Measurements from ENCODE around the gene FGD5.

The FGD5 gene

GRCh38 chr3:14789640-14790285, 29.0 kb upstream of the FGD5 start:
- DNase-seq (ENCODE audit: low read depth), result no peak

GRCh38 chr3:14791343-14791945, 27.3 kb upstream of the FGD5 start:
- DNase-seq (ENCODE audit: low read depth), result no peak

DNA sequence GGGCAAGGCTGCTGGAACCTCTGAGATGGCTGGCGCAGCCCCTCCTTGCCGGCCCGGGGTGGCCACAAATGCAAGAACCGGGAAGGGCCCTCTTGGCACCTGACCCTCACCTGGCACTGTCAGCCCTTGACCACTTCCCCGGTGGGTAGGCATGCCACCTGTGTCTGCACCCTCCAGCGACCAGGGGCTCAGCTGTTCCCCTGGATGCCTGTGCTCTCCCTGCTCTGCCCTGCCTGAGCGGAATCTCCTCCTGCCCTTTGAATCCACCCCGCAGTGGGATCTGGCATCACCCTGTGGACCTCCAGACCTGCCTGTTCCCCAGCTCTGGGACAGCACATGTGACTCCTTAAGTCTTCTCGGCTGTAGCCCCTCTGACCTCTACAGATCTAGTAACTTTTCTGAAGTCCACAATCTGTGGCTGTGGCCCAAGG, 26.1 kb upstream of the FGD5 start:
- no peak for DNase-seq (ENCODE audit: low read depth)

GRCh38 chr3:14793126-14793857, 25.5 kb upstream of the FGD5 start:
- no peak for DNase-seq (ENCODE audit: low read depth)

- no peak for DNase-seq (ENCODE audit: low read depth)
Measured at GRCh38 chr3:14793858-14794234, 24.9 kb upstream of the FGD5 start.

DNA sequence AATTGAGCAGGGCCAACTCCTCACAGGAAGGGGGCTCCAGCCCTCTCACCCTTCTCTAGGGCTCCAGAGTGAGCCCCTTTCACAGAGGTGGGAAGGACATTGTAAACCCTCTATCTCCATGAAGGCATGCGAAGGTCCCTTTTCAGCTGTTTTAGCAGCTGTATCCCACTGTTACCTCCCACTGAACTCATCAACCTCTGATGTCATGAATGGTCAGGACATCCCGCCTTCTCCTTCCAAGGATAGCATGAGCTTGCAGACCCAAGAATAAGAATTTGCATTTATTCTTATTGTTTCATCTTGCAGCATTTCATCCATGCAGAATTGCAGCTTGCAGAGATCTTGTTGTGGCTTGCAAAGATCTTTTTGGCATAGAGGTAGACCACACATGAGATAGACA, 24.3 kb upstream of the FGD5 start:
- DNase-seq (ENCODE audit: low read depth), result no peak

- DNase-seq (ENCODE audit: low read depth), result no peak
Measured at GRCh38 chr3:14795996-14796395, 22.8 kb upstream of the FGD5 start.

- no peak for DNase-seq (ENCODE audit: low read depth)
Measured at GRCh38 chr3:14796403-14797077, 22.2 kb upstream of the FGD5 start.

- DNase-seq (ENCODE audit: low read depth), result no peak
Measured at GRCh38 chr3:14797731-14798130, 21.0 kb upstream of the FGD5 start.

DNA sequence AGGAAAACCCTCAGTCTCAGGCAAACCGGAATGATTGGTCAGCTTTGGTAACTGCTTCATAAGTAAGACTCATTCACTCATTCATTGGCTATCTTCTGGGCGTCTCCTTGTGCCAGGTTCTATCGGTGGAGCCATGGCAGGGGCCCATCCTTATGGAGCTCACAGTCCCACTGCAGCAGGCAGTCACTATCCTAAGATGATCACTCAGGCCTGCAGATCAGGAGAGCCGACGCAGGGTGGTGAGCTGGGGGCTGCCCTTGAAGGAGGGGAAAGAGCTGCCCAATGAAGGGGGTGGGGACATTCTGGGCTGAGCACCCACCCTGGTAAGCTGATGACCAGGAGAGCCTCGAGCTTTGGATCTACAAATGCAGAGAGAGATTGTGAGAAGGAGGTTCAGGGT, 20.5 kb upstream of the FGD5 start:
- DNase-seq (ENCODE audit: low read depth), result no peak

- no peak for DNase-seq (ENCODE audit: low read depth)
Measured at GRCh38 chr3:14799146-14799545, 19.6 kb upstream of the FGD5 start.

- DNase-seq (ENCODE audit: low read depth), result no peak
Measured at GRCh38 chr3:14801031-14801430, 17.7 kb upstream of the FGD5 start.

- no peak for DNase-seq (ENCODE audit: low read depth)
Measured at GRCh38 chr3:14801668-14802380, 16.9 kb upstream of the FGD5 start.

GRCh38 chr3:14802381-14802731, 16.4 kb upstream of the FGD5 start:
- no peak for DNase-seq (ENCODE audit: low read depth)

- no peak for DNase-seq (ENCODE audit: low read depth)
Measured at GRCh38 chr3:14803101-14803980, 15.4 kb upstream of the FGD5 start.

DNA sequence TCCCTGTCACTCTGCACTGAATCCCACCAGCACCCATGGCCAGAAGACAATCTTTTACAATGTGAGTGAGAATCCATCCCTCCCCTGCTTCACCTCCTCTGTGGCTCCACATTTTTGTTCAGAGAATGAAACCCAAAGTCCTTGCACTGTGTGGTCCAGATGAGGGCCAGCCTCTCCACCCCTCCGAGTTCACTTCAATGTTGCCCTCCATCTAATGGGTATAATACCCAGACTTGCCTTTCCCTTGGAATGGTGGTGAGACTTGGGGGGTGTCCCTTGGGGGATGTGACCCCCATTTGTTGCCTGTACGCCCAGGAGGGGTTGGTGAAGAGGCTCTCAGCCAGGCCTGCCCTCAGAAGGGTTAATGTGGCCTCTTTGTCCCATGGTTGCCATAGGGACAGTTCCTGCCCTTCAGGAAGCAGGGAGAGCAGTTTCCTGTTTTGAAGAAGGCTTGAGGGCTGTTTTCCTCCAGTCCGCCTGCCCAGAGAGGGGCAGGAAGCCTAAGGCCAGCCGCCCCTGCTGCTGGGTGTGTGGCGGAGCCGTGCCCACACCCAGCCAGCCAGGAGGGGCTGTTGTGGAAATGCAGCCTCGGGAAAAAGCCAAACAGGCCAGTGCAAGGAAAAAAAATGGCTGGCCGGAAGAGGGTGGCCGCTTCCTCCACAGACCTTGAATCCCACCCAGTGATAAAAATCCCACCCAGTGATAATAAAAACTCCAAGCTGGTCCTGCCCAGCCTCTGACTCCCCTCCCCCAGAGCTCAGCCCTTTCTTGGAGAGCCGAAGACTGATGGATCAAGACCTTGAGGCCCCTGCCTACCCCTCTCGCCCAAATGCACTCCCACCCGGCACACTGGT, 14.6 kb upstream of the FGD5 start:
- no peak for DNase-seq (ENCODE audit: low read depth)

DNA sequence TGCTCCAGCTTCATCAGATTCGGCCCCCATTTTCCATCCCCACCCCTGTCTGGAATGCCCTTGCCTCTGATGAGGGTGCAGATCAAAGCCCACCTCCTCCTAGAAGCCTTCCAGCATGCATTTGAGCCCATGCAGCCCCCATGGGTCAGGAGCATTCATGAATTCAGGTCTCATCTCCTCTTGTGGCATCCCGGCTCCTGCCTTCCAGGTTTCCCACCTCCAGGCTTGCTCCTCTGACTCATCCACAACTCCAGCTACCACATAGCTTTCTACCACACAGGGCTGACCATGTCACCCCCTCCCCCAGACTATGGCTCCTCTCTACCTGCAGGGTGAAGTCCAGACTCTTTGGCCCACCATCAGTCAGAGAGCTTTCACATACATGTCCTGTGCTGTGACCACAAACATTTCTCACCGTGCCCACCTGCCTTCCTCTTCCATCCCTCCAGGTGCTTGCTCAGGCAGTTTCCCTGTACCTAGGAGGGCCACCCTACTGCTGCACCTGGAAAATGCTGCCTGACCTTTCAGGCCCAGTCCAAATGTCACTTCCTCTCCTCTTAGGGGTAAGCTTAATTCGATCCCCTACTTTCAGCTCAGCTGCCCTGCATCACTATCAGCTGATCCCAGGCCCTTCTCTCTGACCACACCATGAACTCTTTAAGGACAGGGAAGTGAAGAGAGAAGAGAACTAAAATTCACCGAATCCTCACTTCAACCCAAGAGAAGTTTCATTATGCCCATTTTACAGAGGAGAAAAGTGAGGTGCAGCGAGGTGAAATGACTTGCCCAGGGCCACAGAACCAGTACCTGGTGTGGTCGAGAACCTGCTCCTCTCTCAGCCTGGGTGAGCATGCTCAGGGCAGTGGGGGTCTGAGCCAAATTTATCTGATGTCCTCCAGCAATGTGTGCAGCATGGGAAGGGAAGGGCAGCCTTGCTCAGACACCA, 13.7 kb upstream of the FGD5 start:
- no peak for DNase-seq (ENCODE audit: low read depth)

- no peak for DNase-seq (ENCODE audit: low read depth)
Measured at GRCh38 chr3:14805961-14806537, 12.7 kb upstream of the FGD5 start.

All from stromal cell of bone marrow (primary cell).